NT2/D1 (cell line): Measurements from ENCODE around the gene SH3PXD2A.

Experiments
- DNase-seq: peaks from one replicate; pipeline ENCODE4 v3.0.0-alpha.2; 2011; ENCODE audit warnings: low read depth, low spot score
- H3K27me3 ChIP-seq: 2 replicates; pipeline ENCODE4 v1.6.0; 2011; ENCODE audit warnings: mild to moderate bottlenecking; ENCODE audit not compliant: insufficient read length, insufficient read depth
- H3K36me3 ChIP-seq: 2 replicates; pipeline ENCODE4 v1.6.1; 2011; ENCODE audit warnings: mild to moderate bottlenecking, low read length, mixed read lengths; ENCODE audit not compliant: insufficient read depth, insufficient read length
- H3K4me1 ChIP-seq: 2 replicates; pipeline ENCODE4 v1.5.1; 2011; ENCODE audit not compliant: insufficient read depth, insufficient read length
- H3K4me3 ChIP-seq: 2 replicates; pipeline ENCODE4 v1.5.1; 2011; ENCODE audit warnings: low read depth; ENCODE audit not compliant: insufficient read length
- H3K9ac ChIP-seq: 2 replicates; pipeline ENCODE4 v1.6.0; 2011; ENCODE audit warnings: low read depth; ENCODE audit not compliant: insufficient read length
- H3K9me3 ChIP-seq: 2 replicates; pipeline ENCODE4 v1.5.1; 2011; ENCODE audit warnings: mild to moderate bottlenecking, low read length; ENCODE audit not compliant: insufficient read depth
- SUZ12 ChIP-seq: IDR thresholded peaks from 2 replicates; pipeline ENCODE4 v1.6.1; 2011; ENCODE audit not compliant: insufficient read length, insufficient read depth; ENCODE audit errors: extremely low read depth
- YY1 ChIP-seq: IDR thresholded peaks from 2 replicates; pipeline ENCODE4 v1.6.1; 2011; ENCODE audit not compliant: insufficient read length, insufficient read depth
- ZNF274 ChIP-seq: IDR thresholded peaks from 2 replicates; pipeline ENCODE4 v1.6.1; 2011; ENCODE audit warnings: mild to moderate bottlenecking, low read depth, low read length

SH3PXD2A gene

GRCh38 chr10:103757531-103758293 lies 97.7 kb downstream of the SH3PXD2A start:
- DNase-seq = no peak
- Histone ChIP-seq H3K4me1 (peaks cover 21% of the 10 kb centered on the region), H3K36me3 (peaks cover 2% of the 10 kb centered on the region), H3K9ac (peak overlapping the region; percentile 11), H3K4me3 (no peak overlapping the region), H3K27me3 (no peaks in the 10 kb centered on the region), H3K9me3 (peaks cover 4% of the 10 kb centered on the region)
- TF ChIP-seq YY1 (no peak), ZNF274 (no peak), SUZ12 (no peak)

DNA sequence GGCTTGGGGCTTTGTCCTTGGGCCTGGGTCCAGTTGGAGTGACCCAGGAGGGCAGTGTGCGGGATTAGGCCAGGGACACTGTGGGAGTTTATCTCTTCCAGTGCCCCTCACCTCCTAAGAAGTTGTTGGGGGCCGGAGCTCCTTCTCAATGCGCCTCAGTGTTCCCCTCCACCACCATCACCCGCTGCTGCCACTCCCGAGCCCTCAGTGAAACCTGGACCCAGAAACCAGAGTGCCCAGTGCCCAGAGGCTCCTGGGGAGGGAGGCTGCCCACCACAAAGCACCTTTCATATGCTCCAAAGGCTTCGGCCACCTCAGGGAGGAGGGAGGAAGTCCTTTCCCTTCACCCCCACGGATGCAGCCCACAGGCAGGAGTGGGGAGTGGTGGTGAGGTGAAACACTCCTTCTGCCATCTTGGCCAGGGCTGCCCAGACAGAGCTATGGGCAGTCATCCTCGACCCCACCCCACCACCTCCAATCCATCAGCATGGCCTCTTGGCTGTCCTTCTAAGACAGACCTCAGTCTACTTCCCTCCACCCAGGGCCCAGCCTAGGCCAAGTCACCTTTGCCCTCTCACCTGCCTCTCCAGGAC lies 99.0 kb downstream of the SH3PXD2A start:
- no peak overlapping the region for H3K9ac ChIP-seq
- peaks cover 19% of the 10 kb centered on the region for H3K4me1 ChIP-seq
- H3K4me3 ChIP-seq = no peak overlapping the region
- H3K9me3 ChIP-seq = peaks cover 12% of the 10 kb centered on the region
- DNase-seq = no peak
- TF ChIP-seq ZNF274 (no peak), SUZ12 (no peak), YY1 (no peak)
- no peaks in the 10 kb centered on the region for H3K27me3 ChIP-seq
- peaks cover 2% of the 10 kb centered on the region for H3K36me3 ChIP-seq

GRCh38 chr10:103752680-103753248 lies 102.6 kb downstream of the SH3PXD2A start:
- no peak for DNase-seq
- TF ChIP-seq YY1 = no peak
- TF ChIP-seq ZNF274 = no peak
- TF ChIP-seq SUZ12 = no peak
- Histone ChIP-seq H3K36me3 (peaks cover 2% of the 10 kb centered on the region), H3K9me3 (peaks cover 12% of the 10 kb centered on the region), H3K9ac (no peak overlapping the region), H3K27me3 (no peaks in the 10 kb centered on the region), H3K4me3 (no peak overlapping the region), H3K4me1 (peaks cover 9% of the 10 kb centered on the region)

GRCh38 chr10:103751667-103752290 lies 103.6 kb downstream of the SH3PXD2A start:
- no peak overlapping the region for H3K4me3 ChIP-seq
- no peaks in the 10 kb centered on the region for H3K27me3 ChIP-seq
- TF ChIP-seq YY1 (no peak), SUZ12 (no peak), ZNF274 (no peak)
- DNase-seq = no peak
- peaks cover 12% of the 10 kb centered on the region for H3K9me3 ChIP-seq
- H3K9ac ChIP-seq = no peak overlapping the region
- peaks cover 2% of the 10 kb centered on the region for H3K36me3 ChIP-seq
- peaks cover 9% of the 10 kb centered on the region for H3K4me1 ChIP-seq

- H3K9ac ChIP-seq = no peak overlapping the region
- no peak for TF ChIP-seq YY1
- no peak for TF ChIP-seq ZNF274
- no peak for TF ChIP-seq SUZ12
- no peak overlapping the region for H3K4me3 ChIP-seq
- peaks cover 12% of the 10 kb centered on the region for H3K9me3 ChIP-seq
- H3K4me1 ChIP-seq = peaks cover 8% of the 10 kb centered on the region
- H3K36me3 ChIP-seq = peaks cover 2% of the 10 kb centered on the region
- no peak for DNase-seq
- H3K27me3 ChIP-seq = no peaks in the 10 kb centered on the region
These were observed 104.5 kb downstream of the SH3PXD2A start for GRCh38 chr10:103750836-103751235.

- no peak for DNase-seq
- H3K27me3 ChIP-seq = no peaks in the 10 kb centered on the region
- H3K9me3 ChIP-seq = peaks cover 12% of the 10 kb centered on the region
- H3K9ac ChIP-seq = no peak overlapping the region
- H3K4me1 ChIP-seq = peaks cover 8% of the 10 kb centered on the region
- TF ChIP-seq YY1 = no peak
- no peak for TF ChIP-seq ZNF274
- no peak for TF ChIP-seq SUZ12
- no peaks in the 10 kb centered on the region for H3K36me3 ChIP-seq
- H3K4me3 ChIP-seq = no peak overlapping the region
These were observed 105.6 kb downstream of the SH3PXD2A start for GRCh38 chr10:103749779-103750178.

GRCh38 chr10:103748020-103748419 lies 107.4 kb downstream of the SH3PXD2A start:
- Histone ChIP-seq H3K4me3 (no peak overlapping the region), H3K27me3 (no peaks in the 10 kb centered on the region), H3K4me1 (peaks cover 8% of the 10 kb centered on the region), H3K36me3 (no peaks in the 10 kb centered on the region), H3K9me3 (peaks cover 11% of the 10 kb centered on the region), H3K9ac (no peak overlapping the region)
- TF ChIP-seq ZNF274 = no peak
- TF ChIP-seq YY1 = no peak
- TF ChIP-seq SUZ12 = no peak
- DNase-seq = no peak
